Measurements from ENCODE around the gene NTRK2.

GRCh38 chr9:84838879-84839278 is 169.3 kb downstream of the NTRK2 start:
- TF ChIP-seq CTCF (IDR thresholded peaks at IDR 0.05), result no peak
- no peak for TF ChIP-seq POLR2A (IDR thresholded peaks at IDR 0.05)
